D721Med (cell line): ENCODE measurements around the gene FAM47E.

ENCODE experiments used
- DNase-seq: peaks from one replicate; pipeline ENCODE4 v3.0.0; 2011; ENCODE audit warnings: low spot score; ENCODE audit not compliant: insufficient read length
- FAIRE-seq: peaks from 2 replicates; lab custom pipeline; 2011; peaks lifted over from hg19 to GRCh38; lab: Jason Lieb, UNC
- TF ChIP-seq, protein P1 (sequence below): IDR thresholded peaks from 2 replicates; pipeline ENCODE4 v1.5.1; 2012; ENCODE audit warnings: mild to moderate bottlenecking, control low read depth; ENCODE audit not compliant: insufficient read depth; ENCODE audit errors: missing control alignments

Gene FAM47E

GRCh38 chr4:76208005-76208765 is 43.3 kb upstream of the FAM47E start:
- TF ChIP-seq, protein P1, sequence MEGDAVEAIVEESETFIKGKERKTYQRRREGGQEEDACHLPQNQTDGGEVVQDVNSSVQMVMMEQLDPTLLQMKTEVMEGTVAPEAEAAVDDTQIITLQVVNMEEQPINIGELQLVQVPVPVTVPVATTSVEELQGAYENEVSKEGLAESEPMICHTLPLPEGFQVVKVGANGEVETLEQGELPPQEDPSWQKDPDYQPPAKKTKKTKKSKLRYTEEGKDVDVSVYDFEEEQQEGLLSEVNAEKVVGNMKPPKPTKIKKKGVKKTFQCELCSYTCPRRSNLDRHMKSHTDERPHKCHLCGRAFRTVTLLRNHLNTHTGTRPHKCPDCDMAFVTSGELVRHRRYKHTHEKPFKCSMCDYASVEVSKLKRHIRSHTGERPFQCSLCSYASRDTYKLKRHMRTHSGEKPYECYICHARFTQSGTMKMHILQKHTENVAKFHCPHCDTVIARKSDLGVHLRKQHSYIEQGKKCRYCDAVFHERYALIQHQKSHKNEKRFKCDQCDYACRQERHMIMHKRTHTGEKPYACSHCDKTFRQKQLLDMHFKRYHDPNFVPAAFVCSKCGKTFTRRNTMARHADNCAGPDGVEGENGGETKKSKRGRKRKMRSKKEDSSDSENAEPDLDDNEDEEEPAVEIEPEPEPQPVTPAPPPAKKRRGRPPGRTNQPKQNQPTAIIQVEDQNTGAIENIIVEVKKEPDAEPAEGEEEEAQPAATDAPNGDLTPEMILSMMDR, result no peak
- no peak for FAIRE-seq

DNA sequence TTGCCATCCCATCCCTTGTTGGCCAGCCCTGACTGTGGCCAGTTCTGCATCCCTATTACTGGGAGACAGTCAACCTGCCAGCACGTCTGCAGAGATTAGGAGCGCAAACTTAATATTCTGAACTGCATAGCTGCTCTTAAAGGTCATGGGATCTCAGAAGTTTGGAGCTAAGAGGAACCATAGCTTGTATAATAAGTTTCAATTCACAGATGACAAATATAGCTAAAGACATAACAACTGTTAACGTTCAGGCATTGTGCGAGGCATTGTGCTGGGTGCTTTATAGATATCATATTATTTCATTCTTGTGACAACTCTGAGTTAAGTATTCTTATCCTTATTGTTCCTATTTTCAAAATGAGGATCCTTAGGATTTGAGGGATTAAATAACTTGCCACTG is 41.6 kb upstream of the FAM47E start:
- TF ChIP-seq, protein P1, result no peak
- no peak for FAIRE-seq
- DNase-seq, result no peak

More at GRCh38 chr4:76208005-76208765, 43.3 kb upstream of the FAM47E start:
- no peak for DNase-seq

DNA sequence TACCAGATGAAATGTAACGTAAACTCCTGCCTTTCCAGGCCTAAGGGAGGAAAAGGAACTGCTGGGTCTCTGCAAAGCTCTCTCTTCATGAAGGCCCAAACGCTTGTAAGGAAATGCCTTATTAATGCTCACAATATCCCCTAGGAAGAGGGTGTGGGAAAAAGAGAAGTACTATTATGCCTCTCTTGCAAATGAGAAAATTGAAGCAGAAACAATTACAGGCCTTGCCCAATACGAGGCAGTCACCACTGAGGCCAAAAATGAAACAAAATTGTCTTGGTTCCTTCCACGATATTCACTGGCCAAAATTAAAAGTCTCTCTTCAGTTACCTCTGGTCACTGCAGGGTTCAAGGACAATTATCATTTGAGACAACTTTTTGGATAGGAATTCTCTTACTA is 41.1 kb upstream of the FAM47E start:
- no peak for FAIRE-seq
- TF ChIP-seq, protein P1, result no peak
- DNase-seq, result no peak

GRCh38 chr4:76211769-76212708 is 39.5 kb upstream of the FAM47E start:
- no peak for DNase-seq
- no peak for FAIRE-seq

GRCh38 chr4:76212851-76213414 is 38.6 kb upstream of the FAM47E start:
- no peak for DNase-seq
- TF ChIP-seq, protein P1, result no peak
- no peak for FAIRE-seq

More at GRCh38 chr4:76211769-76212708, 39.5 kb upstream of the FAM47E start:
- TF ChIP-seq, protein P1, result no peak

DNA sequence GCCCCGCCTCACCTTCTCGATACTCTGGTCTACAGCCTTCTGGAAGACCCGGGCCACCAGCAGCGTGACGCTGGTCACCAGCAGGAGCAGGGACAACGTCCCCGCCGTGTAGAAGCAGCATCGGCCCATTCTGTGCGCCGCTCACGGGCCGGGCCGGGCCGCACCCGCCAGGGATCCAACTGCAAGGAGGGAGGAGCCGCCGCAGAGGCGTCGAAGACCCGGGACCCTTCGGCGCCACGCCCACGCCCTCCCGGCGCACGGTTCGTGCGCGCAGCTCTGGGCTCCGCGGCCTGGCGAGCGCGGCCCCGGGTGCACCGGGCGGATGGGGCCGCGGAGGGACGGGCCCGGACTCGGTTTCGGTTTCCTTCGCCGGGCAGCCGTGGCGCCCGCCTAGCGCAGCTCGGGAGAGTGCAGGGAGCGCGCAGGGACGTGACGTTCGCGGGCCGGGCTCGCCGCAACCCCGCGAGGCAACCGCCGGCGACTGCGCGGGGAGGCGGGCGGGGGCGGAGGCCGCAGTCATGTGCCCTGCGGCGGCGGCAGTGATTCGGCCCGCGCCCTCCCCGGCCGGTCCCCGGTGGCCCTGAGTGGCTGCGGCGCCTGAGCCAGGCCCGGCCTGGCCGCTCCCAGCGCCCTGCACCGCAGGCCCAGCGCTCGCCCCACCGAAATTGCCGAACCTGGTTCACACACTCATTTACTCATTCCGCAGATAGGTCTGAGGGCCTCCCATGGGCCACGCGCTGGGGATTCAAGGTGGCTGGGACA is 37.9 kb upstream of the FAM47E start, which contains the start of gene SCARB2:
SCARB2 (minus strand) TSS at position 410 of the 762 bp plus-strand sequence; CDS start at position 129, 281 bp downstream.
- TF ChIP-seq, protein P1, result no peak
- FAIRE-seq (no peak), DNase-seq (peak; percentile 54)
